GM12872 (cell line): ENCODE measurements around the gene PWWP2B.

Source experiments
- CTCF ChIP-seq: IDR thresholded peaks from 3 replicates; pipeline ENCODE4 v1.5.1; 2011; ENCODE audit warnings: low read depth, mild to moderate bottlenecking, low read length, moderate library complexity; ENCODE audit not compliant: insufficient read depth

Gene PWWP2B

DNA sequence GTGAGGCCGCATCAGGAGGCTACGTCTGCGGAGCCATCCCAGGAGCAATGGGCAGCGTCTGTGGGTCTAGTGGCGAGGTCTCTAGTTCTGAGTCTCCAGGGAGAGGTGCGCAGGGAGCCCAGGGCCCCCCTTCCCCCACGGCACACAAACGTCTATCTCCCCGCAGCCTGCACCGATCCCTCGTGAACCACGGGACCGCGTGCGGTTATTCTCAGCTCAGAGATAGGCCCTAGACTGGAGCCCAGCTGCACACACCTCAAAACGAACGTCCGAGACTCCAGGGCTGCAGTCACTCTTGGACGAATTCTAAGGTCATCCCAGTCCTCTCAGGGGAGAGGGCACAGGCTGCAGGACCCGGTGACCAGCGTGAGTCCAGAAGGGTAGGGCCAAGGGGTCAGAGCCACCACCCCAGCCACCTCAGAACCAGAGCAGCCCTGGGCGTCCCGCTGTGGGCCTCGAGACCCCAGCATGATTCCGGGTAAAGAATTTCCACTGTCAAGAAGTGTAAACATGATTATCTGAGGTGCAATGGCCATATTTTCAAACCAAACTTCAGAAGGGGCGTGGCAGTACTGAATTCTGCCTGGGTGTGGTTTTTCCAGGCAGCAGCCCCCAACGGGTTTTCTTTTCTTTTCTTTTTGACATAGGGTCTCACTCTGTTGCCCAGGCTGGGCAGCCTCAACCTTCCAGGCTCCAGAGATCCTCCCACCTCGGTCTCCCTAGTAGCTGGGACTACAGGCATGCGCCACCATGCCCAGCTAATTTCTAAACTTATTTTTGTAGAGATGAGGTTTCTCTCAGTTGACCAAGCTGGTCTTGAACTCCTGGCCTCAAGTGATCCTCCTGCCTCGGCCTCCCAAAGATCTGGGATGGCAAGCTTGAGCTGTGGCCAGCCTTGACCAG lies 57.5 kb downstream of the PWWP2B start:
- TF ChIP-seq CTCF, result no peak

DNA sequence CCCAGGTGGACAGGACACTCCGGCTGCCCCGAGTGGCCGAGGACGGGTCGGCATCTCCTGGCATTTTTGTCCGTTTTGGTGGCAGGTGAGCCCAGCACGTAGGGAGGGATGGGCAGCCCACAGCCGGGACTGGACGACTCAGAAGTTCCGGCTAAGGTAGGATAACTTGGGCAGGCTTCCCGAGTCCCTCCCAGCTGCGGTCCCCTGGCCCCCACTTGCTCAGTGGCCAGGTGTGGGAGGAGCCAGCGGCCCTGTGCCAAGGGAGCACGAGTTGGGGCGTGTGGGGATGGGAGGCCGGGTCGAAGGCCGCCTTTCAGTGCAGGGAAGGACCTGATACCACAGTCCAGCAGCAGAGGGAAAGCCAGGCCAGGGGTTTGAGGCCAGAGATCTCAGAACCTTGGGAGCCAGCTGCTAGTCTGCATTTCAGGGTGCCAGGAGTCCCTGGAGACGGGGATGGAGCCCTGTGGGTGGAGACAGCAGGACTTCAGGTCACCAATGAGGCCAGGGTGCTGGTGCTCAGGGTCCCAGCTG lies 58.5 kb downstream of the PWWP2B start:
- no peak for TF ChIP-seq CTCF

GRCh38 chr10:132455986-132456847 lies 59.2 kb downstream of the PWWP2B start:
- TF ChIP-seq CTCF, result no peak

DNA sequence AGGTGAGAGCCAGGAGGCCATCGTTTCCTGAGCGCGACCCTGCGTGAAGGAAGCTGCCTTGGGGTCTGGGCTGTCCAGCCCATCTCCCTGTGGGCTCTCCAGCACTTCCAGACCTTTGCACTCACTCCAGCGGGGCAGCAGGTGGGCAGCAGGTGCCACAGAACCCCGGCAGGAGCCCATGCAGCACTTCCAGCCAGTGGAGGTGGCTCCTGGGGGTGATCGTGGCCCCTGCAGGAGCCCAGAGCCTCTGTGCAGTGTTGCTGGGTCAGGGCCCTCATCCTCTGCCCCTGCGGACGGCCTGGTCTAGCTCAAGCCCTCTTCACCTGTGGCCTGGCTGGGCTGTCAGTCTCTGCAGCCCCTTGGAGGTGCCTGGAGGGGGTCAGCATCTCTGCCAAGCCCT lies 59.9 kb downstream of the PWWP2B start:
- no peak for TF ChIP-seq CTCF

- TF ChIP-seq CTCF, result no peak
These were observed 60.5 kb downstream of the PWWP2B start for GRCh38 chr10:132457328-132458070.

DNA sequence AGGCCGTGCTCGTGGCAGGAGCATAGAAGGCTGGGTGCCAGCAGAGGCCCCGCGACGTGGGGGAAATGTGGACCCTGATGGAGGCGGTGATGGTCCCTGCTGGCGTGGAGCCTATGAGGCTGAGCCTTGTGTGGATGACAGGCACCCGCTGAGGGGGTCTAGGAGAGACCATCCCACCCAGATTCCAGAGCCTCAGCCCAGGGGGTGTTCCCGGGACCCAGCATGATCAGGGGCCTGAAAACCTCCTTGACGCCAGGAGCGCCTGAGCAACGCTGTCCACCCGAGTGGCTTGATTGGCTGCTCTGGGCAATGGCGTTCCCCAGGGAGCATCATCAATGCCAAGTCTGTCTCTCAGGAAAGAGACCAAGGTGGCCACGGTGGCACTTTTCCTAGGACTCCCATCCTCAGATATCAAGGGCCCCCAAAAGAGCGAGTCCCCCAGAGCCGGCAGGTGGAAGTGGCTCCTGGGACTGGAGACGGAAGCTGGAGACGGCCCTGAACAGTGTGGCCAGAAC lies 61.1 kb downstream of the PWWP2B start:
- TF ChIP-seq CTCF, result no peak
